Thyroid gland (tissue), 4 donors: Measurements from ENCODE around the gene RIBC2. TPM values are rescaled to one million over a fixed set of nuclear protein-coding genes. Genes with fewer than 3 reads are reported as not detected.
"Not testable (repeated sequence)": the region's sequence is repeated elsewhere in the genome, so short reads cannot be mapped to it uniquely, and the experiment has no call there.

Experiments used
- DNase-seq, 2 donors: peaks; one replicate each; pipeline ENCODE4 v3.0.0-alpha.2; 2019
- H3K27ac ChIP-seq, 3 donors: fragments of 200-600 bp; sonication (generic); 1 replicate in 2 of 3; 2 replicates in 1 of 3; pipeline ENCODE4 v1.5.1; 2016 to 2019; ENCODE audit warnings: mild to moderate bottlenecking in 1 of 3, moderate library complexity in 1 of 3
- H3K27me3 ChIP-seq: fragments of 200-600 bp; sonication (generic); one replicate; pipeline ENCODE4 v1.5.1; 2019
- H3K36me3 ChIP-seq, 2 donors: fragments of 200-600 bp; sonication (generic); one replicate each; pipeline ENCODE4 v1.5.1; 2016 to 2019
- H3K4me1 ChIP-seq, 2 donors: fragments of 200-600 bp; sonication (generic); one replicate each; pipeline ENCODE4 v1.5.1; 2017 to 2019
- H3K4me3 ChIP-seq, 3 donors: fragments of 200-600 bp; sonication (generic); replicated peaks in 1 of 3; 1 replicate in 2 of 3; 2 replicates in 1 of 3; pipeline ENCODE4 v1.5.1; 2016; ENCODE audit warnings: mild to moderate bottlenecking in 1 of 3
- H3K9me3 ChIP-seq: fragments of 200-600 bp; sonication (generic); one replicate; pipeline ENCODE4 v1.5.1; 2017
- POLR2A ChIP-seq, 2 donors: fragments of 450-650 bp; IDR thresholded peaks; one replicate each; pipeline ENCODE4 v1.6.1; 2017; ENCODE audit warnings: antibody characterized with exemption in 2 of 2, mild to moderate bottlenecking in 2 of 2, moderate library complexity in 1 of 2
- WGBS, 2 donors: methylation state at CpG; one replicate each; pipeline ENCODE4 v1.1.5; 2017; 5-methylcytosine and 5-hydroxymethylcytosine counted together
- intact Hi-C: fragments of 100-400 bp; cut with DNase I; formaldehyde crosslinking; loops from one replicate; pipeline ENCODE4 v1.15.1; 2023
- total RNA-seq, 4 donors: library from RNA; depleted of rRNA; stranded (reverse); fragments of >200 nt; gene quantifications; one replicate each; pipeline ENCODE4 v1.2.3, GENCODE V29; 2016
- TF ChIP-seq, protein P1 (sequence below), 6 experiments: fragments of 200-600 bp in 3 of 6; fragments of 450-650 bp in 3 of 6; sonication (generic) in 3 of 6; IDR thresholded peaks; one replicate each; pipeline ENCODE4 v1.5.1; 2016 to 2019; ENCODE audit warnings: antibody characterized with exemption in 6 of 6, mild to moderate bottlenecking in 2 of 6, inconsistent platforms in 1 of 6, moderate library complexity in 1 of 6

RIBC2 gene
- total RNA-seq, 4 donors from 2014 or later: 0.45 to 4.2 TPM; not detected in 2

- TF ChIP-seq POLR2A (IDR thresholded peaks at IDR 0.05): no peak
- TF ChIP-seq, protein P1, sequence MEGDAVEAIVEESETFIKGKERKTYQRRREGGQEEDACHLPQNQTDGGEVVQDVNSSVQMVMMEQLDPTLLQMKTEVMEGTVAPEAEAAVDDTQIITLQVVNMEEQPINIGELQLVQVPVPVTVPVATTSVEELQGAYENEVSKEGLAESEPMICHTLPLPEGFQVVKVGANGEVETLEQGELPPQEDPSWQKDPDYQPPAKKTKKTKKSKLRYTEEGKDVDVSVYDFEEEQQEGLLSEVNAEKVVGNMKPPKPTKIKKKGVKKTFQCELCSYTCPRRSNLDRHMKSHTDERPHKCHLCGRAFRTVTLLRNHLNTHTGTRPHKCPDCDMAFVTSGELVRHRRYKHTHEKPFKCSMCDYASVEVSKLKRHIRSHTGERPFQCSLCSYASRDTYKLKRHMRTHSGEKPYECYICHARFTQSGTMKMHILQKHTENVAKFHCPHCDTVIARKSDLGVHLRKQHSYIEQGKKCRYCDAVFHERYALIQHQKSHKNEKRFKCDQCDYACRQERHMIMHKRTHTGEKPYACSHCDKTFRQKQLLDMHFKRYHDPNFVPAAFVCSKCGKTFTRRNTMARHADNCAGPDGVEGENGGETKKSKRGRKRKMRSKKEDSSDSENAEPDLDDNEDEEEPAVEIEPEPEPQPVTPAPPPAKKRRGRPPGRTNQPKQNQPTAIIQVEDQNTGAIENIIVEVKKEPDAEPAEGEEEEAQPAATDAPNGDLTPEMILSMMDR (IDR thresholded peaks at IDR 0.05): no peak
- Histone ChIP-seq H3K4me1 (peaks cover 10 to 12% of the 10 kb centered on the region in 2 donors), H3K36me3 (no peaks in the 10 kb centered on the region), H3K4me3 (no peak overlapping the region), H3K27me3 (no peaks in the 10 kb centered on the region), H3K27ac (peak overlapping the region in 2 of 3 donors; percentile 11 to 60), H3K9me3 (no peaks in the 10 kb centered on the region)
- 84 to 96% methylated on average over 5 to 6 of the region's 6 CpGs for WGBS, 2 donors
- intact Hi-C loops: loop anchor here (5.0 to 10.0 kb wide), 2 partner anchors 110 to 168 kb away; no protein-coding TSS in a partner anchor
- no peak for DNase-seq
Measured at GRCh38 chr22:45434981-45435380, 21.5 kb downstream of the RIBC2 start.

- Histone ChIP-seq H3K27me3 (no peaks in the 10 kb centered on the region), H3K27ac (peak overlapping the region in 2 of 3 donors; percentile 11 to 60), H3K4me3 (no peak overlapping the region), H3K9me3 (no peaks in the 10 kb centered on the region), H3K36me3 (no peaks in the 10 kb centered on the region), H3K4me1 (peaks cover 10 to 12% of the 10 kb centered on the region in 2 donors)
- WGBS, 2 donors: 7% methylated on average over 19 to 20 of the region's 20 CpGs
- TF ChIP-seq, protein P1 (IDR thresholded peaks at IDR 0.05): peak; percentile 95 to 99 (median 96)
- peak in 1 of 2 donors; percentile 13 for TF ChIP-seq POLR2A (IDR thresholded peaks at IDR 0.05)
- intact Hi-C loops: loop anchor here (10.0 kb wide), 1 partner anchor 111 kb away; no protein-coding TSS in a partner anchor
- peak; percentile 92 to 94 for DNase-seq
Measured at GRCh38 chr22:45435544-45436139, 22.1 kb downstream of the RIBC2 start.

DNA sequence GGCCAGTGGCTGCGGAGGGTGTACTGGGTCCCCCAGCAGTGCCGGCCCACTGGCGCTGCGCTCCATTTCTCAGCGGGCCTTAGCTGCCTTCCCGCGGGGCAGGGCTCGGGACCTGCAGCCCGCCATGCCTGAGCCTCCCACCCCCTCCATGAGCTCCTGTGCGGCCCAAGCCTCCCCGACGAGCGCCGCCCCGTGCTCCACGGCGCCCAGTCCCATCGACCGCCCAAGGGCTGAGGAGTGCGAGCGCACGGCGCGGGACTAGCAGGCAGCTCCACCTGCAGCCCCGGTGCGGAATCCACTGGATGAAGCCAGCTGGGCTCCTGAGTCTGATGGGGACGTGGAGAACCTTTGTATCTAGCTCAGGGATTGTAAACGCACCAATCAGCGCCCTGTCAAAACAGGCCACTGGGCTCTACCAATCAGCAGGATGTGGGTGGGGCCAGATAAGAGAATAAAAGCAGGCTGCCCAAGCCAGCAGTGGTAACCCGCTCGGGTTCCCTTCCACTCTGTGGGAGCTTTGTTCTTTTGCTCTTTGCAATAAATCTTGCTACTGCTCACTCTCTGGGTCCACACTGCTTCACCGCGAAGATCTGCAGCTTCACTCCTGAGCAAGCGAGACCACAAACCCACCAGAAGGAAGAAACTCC, 23.5 kb downstream of the RIBC2 start:
- not testable (repeated sequence) for H3K9me3 ChIP-seq, H3K36me3 ChIP-seq, H3K27ac ChIP-seq, H3K4me3 ChIP-seq, H3K27me3 ChIP-seq
- intact Hi-C loops: loop anchor here (10.0 kb wide), 1 partner anchor 112 kb away; no protein-coding TSS in a partner anchor
- 60 to 98% methylated on average over 33 to 34 of the region's 34 CpGs for WGBS, 2 donors
- TF ChIP-seq, protein P1 (IDR thresholded peaks at IDR 0.05): peak in 1 of 6 experiments; percentile 20
- DNase-seq: peak in 1 of 2 donors; percentile 31
- H3K4me1 ChIP-seq: peaks cover 10 to 18% of the 10 kb centered on the region in 2 donors

- no peak overlapping the region for H3K27ac ChIP-seq
- H3K27me3 ChIP-seq: no peaks in the 10 kb centered on the region
- intact Hi-C loops: loop anchor here (10.0 kb wide), 1 partner anchor 114 kb away; no protein-coding TSS in a partner anchor
- H3K36me3 ChIP-seq: no peaks in the 10 kb centered on the region
- peaks cover 10 to 18% of the 10 kb centered on the region in 2 donors for H3K4me1 ChIP-seq
- H3K4me3 ChIP-seq: no peak overlapping the region
- no peaks in the 10 kb centered on the region for H3K9me3 ChIP-seq
- no peak for DNase-seq
- TF ChIP-seq, protein P1 (IDR thresholded peaks at IDR 0.05): no peak
- no peak for TF ChIP-seq POLR2A (IDR thresholded peaks at IDR 0.05)
Measured at GRCh38 chr22:45438336-45438735, 24.8 kb downstream of the RIBC2 start.

GRCh38 chr22:45440688-45441087, 27.2 kb downstream of the RIBC2 start:
- H3K27me3 ChIP-seq, H3K36me3 ChIP-seq, DNase-seq, intact Hi-C loops, H3K4me3 ChIP-seq, H3K9me3 ChIP-seq, H3K27ac ChIP-seq: not testable (repeated sequence)
- WGBS, 2 donors: 52 to 56% methylated on average over 13 of the region's 13 CpGs
- peaks cover 6 to 13% of the 10 kb centered on the region in 2 donors for H3K4me1 ChIP-seq
